Measurements from ENCODE around the gene PBRM1. TPM values are rescaled to one million over a fixed set of nuclear protein-coding genes. Genes with fewer than 3 reads are reported as not detected.
"Not testable (repeated sequence)": the region's sequence is repeated elsewhere in the genome, so short reads cannot be mapped to it uniquely, and the experiment has no call there.

The PBRM1 gene
- total and polyA plus RNA-seq, 2 experiments from 2014 or later: 42.6 to 60.3 TPM

- H3K79me2 ChIP-seq (ENCODE audit: insufficient read depth): peaks cover 38% of the 10 kb centered on the region
- no peaks in the 10 kb centered on the region for H4K20me1 ChIP-seq (ENCODE audit: insufficient read depth)
- no peak overlapping the region for H2AFZ ChIP-seq
- peaks cover 16% of the 10 kb centered on the region; the same call in 1 of the 2 replicates for H3K4me1 ChIP-seq (ENCODE audit: insufficient read depth)
- in situ Hi-C loops (cut with MboI): no loop called here
- WGBS, 2 experiments (ENCODE audit: low coverage in 1 of 2, low lambda C conversion rate in 2 of 2, missing lambda C conversion rate in 2 of 2): 87% methylated on average over 17 to 18 of the region's 18 CpGs
- H3K4me2 ChIP-seq (ENCODE audit: unreplicated experiment): no peak overlapping the region
- H3K9me2 ChIP-seq (ENCODE audit: insufficient read depth): no peaks in the 10 kb centered on the region
- H3K9me3 ChIP-seq (ENCODE audit: low read depth): no peaks in the 10 kb centered on the region
- H3K9ac ChIP-seq: no peak overlapping the region
- no peaks in the 10 kb centered on the region for H3K27me3 ChIP-seq (replicated peaks; ENCODE audit: insufficient read depth)
- no peak overlapping the region for H3K27ac ChIP-seq
- TF ChIP-seq EZH2 (IDR thresholded peaks at IDR 0.05; ENCODE audit: insufficient read depth, poor library complexity, severe bottlenecking) (no peak), EZH2phosphoT487 (IDR thresholded peaks at IDR 0.05; ENCODE audit: insufficient read depth, low read depth) (no peak)
- no peaks in the 10 kb centered on the region for H3K36me3 ChIP-seq (ENCODE audit: low read depth)
- H3K4me3 ChIP-seq: no peak overlapping the region
- no peaks in the 10 kb centered on the region; the same call in 1 of the 2 replicates for H3F3A ChIP-seq (ENCODE audit: insufficient read depth)
- DNase-seq: no peak
These were observed 157.8 kb downstream of the PBRM1 start for GRCh38 chr3:52527732-52528585.

GRCh38 chr3:52527039-52527731, 158.5 kb downstream of the PBRM1 start:
- no peak overlapping the region for H2AFZ ChIP-seq
- H3K36me3 ChIP-seq (ENCODE audit: low read depth): no peaks in the 10 kb centered on the region
- no peak overlapping the region for H3K4me3 ChIP-seq
- no peaks in the 10 kb centered on the region for H3K9me2 ChIP-seq (ENCODE audit: insufficient read depth)
- H3F3A ChIP-seq (ENCODE audit: insufficient read depth): no peaks in the 10 kb centered on the region; the same call in 1 of the 2 replicates
- in situ Hi-C loops (cut with MboI): no loop called here
- H3K9ac ChIP-seq: no peak overlapping the region
- H3K9me3 ChIP-seq (ENCODE audit: low read depth): no peaks in the 10 kb centered on the region
- no peak for DNase-seq
- no peaks in the 10 kb centered on the region for H4K20me1 ChIP-seq (ENCODE audit: insufficient read depth)
- 93% methylated on average over 10 to 14 of the region's 14 CpGs for WGBS, 2 experiments (ENCODE audit: low coverage in 1 of 2, low lambda C conversion rate in 2 of 2, missing lambda C conversion rate in 2 of 2)
- no peaks in the 10 kb centered on the region for H3K27me3 ChIP-seq (replicated peaks; ENCODE audit: insufficient read depth)
- H3K4me2 ChIP-seq (ENCODE audit: unreplicated experiment): no peak overlapping the region
- TF ChIP-seq EZH2 (IDR thresholded peaks at IDR 0.05; ENCODE audit: insufficient read depth, poor library complexity, severe bottlenecking) (no peak), EZH2phosphoT487 (IDR thresholded peaks at IDR 0.05; ENCODE audit: insufficient read depth, low read depth) (no peak)
- peaks cover 30% of the 10 kb centered on the region for H3K79me2 ChIP-seq (ENCODE audit: insufficient read depth)
- H3K27ac ChIP-seq: no peak overlapping the region
- H3K4me1 ChIP-seq (ENCODE audit: insufficient read depth): peaks cover 11% of the 10 kb centered on the region; the same call in 1 of the 2 replicates

DNA sequence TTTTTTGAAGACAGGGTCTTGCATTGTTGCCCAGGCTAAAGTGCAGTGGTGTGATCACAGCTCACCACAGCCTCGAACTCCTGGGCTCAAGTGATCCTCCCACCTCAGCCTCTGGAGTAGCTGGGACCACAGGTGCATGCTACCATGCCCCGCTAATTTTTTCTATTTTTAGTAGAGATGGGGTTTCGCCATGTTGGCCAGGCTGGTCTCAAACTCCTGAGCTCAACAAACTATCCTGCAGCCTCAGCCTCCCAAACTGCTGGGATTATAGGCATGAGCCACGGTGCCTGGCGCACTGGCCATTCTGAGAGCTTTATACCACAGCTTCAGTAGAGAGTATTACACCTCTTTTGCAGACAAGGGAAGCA, 159.1 kb downstream of the PBRM1 start:
- H3K27me3 ChIP-seq (replicated peaks; ENCODE audit: insufficient read depth); H3K9ac ChIP-seq; H3K9me2 ChIP-seq (ENCODE audit: insufficient read depth); H3K36me3 ChIP-seq (ENCODE audit: low read depth); H3K27ac ChIP-seq; H4K20me1 ChIP-seq (ENCODE audit: insufficient read depth); H3K4me2 ChIP-seq (ENCODE audit: unreplicated experiment); in situ Hi-C loops (cut with MboI); H3K9me3 ChIP-seq (ENCODE audit: low read depth); H3K4me1 ChIP-seq (ENCODE audit: insufficient read depth); DNase-seq; H3F3A ChIP-seq (ENCODE audit: insufficient read depth); H3K4me3 ChIP-seq; H2AFZ ChIP-seq: not testable (repeated sequence)
- 86 to 88% methylated on average over 5 of the region's 5 CpGs for WGBS, 2 experiments (ENCODE audit: low coverage in 1 of 2, low lambda C conversion rate in 2 of 2, missing lambda C conversion rate in 2 of 2)
- peaks cover 25% of the 10 kb centered on the region for H3K79me2 ChIP-seq (ENCODE audit: insufficient read depth)

- TF ChIP-seq EZH2phosphoT487 (IDR thresholded peaks at IDR 0.05; ENCODE audit: insufficient read depth, low read depth): no peak
- no peak for TF ChIP-seq EZH2 (IDR thresholded peaks at IDR 0.05; ENCODE audit: insufficient read depth, poor library complexity, severe bottlenecking)
- H3K9me2 ChIP-seq (ENCODE audit: insufficient read depth): no peaks in the 10 kb centered on the region
- no peaks in the 10 kb centered on the region for H3K36me3 ChIP-seq (ENCODE audit: low read depth)
- peaks cover 18% of the 10 kb centered on the region for H3K79me2 ChIP-seq (ENCODE audit: insufficient read depth)
- peaks cover 10% of the 10 kb centered on the region; the same call in 1 of the 2 replicates for H3K4me1 ChIP-seq (ENCODE audit: insufficient read depth)
- H4K20me1 ChIP-seq (ENCODE audit: insufficient read depth): no peaks in the 10 kb centered on the region
- no peak overlapping the region for H3K9ac ChIP-seq
- DNase-seq: no peak
- H3K4me3 ChIP-seq: no peak overlapping the region
- no peak overlapping the region for H3K4me2 ChIP-seq (ENCODE audit: unreplicated experiment)
- H3K27ac ChIP-seq: no peak overlapping the region
- H3K9me3 ChIP-seq (ENCODE audit: low read depth): no peaks in the 10 kb centered on the region
- WGBS, 2 experiments (ENCODE audit: low coverage in 1 of 2, low lambda C conversion rate in 2 of 2, missing lambda C conversion rate in 2 of 2): 83 to 92% methylated on average over 9 of the region's 9 CpGs
- no peaks in the 10 kb centered on the region for H3K27me3 ChIP-seq (replicated peaks; ENCODE audit: insufficient read depth)
- H3F3A ChIP-seq (ENCODE audit: insufficient read depth): no peaks in the 10 kb centered on the region
- in situ Hi-C loops (cut with MboI): no loop called here
- no peak overlapping the region for H2AFZ ChIP-seq
These were observed 159.8 kb downstream of the PBRM1 start for GRCh38 chr3:52525680-52526561.

Data from GM23248 (cell line).